Activated naive CD4-positive, alpha-beta T cell treated with anti-CD3 and anti-CD28 coated beads, Interleukin-2, amount 50 U/mL, for 72 hours (primary cell): ENCODE data around the gene MSI1. TPM values are rescaled to one million over a fixed set of nuclear protein-coding genes. Genes with fewer than 3 reads are reported as not detected.

Source experiments
- ATAC-seq, 2 donors: fragments of 150-1000 bp; cut with Tn5 transposase; 2 replicates each; pipeline ENCODE4 v1.10.0; 2021; ENCODE audit warnings: mild to moderate bottlenecking in 2 of 2, moderate library complexity in 2 of 2
- DNase-seq, 2 donors: peaks; one replicate each; pipeline ENCODE4 v3.0.0; 2021 to 2022; ENCODE audit warnings: low spot score in 2 of 2
- H3K27ac Mint-ChIP-seq, 2 donors: one replicate each; pipeline ENCODE4 v1.8.0; 2022; ENCODE audit warnings: mild to moderate bottlenecking in 2 of 2, mixed read lengths in 2 of 2
- H3K36me3 Mint-ChIP-seq, 2 donors: one replicate each; pipeline ENCODE4 v1.8.0; 2022; ENCODE audit warnings: mixed read lengths in 2 of 2
- H3K9me3 Mint-ChIP-seq, 2 donors: one replicate each; pipeline ENCODE4 v1.8.0; 2022; ENCODE audit warnings: mixed read lengths in 2 of 2
- total RNA-seq, 2 donors: library from RNA; stranded (reverse); gene quantifications; one replicate each; pipeline ENCODE4 v1.2.3, GENCODE V29; 2022

MSI1 gene
- total RNA-seq, 2 donors from 2014 or later = 0.51 TPM; not detected in 1

- no peak overlapping the region for H3K27ac Mint-ChIP-seq
- H3K9me3 Mint-ChIP-seq = no peaks in the 10 kb centered on the region
- no peak for ATAC-seq
- H3K36me3 Mint-ChIP-seq = no peaks in the 10 kb centered on the region
- no peak for DNase-seq
These were observed 19.9 kb upstream of the MSI1 start for GRCh38 chr12:120388691-120389481.

- H3K27ac Mint-ChIP-seq = no peak overlapping the region
- no peak for ATAC-seq
- no peaks in the 10 kb centered on the region for H3K9me3 Mint-ChIP-seq
- no peaks in the 10 kb centered on the region for H3K36me3 Mint-ChIP-seq
- no peak for DNase-seq
These were observed 12.9 kb upstream of the MSI1 start for GRCh38 chr12:120381752-120382419.

GRCh38 chr12:120378036-120378435, 9.1 kb upstream of the MSI1 start:
- Mint-ChIP-seq H3K27ac (no peak overlapping the region), H3K36me3 (no peaks in the 10 kb centered on the region), H3K9me3 (no peaks in the 10 kb centered on the region)
- DNase-seq = no peak
- no peak for ATAC-seq

- no peaks in the 10 kb centered on the region for H3K9me3 Mint-ChIP-seq
- no peak overlapping the region for H3K27ac Mint-ChIP-seq
- DNase-seq = no peak
- no peaks in the 10 kb centered on the region for H3K36me3 Mint-ChIP-seq
- no peak for ATAC-seq
These were observed 8.6 kb upstream of the MSI1 start for GRCh38 chr12:120377611-120378010.

- Mint-ChIP-seq H3K27ac (peak overlapping the region in 1 of 2 donors; percentile 62), H3K9me3 (no peaks in the 10 kb centered on the region), H3K36me3 (no peaks in the 10 kb centered on the region)
- DNase-seq (no peak), ATAC-seq (no peak)
These were observed 8.1 kb upstream of the MSI1 start for GRCh38 chr12:120376934-120377572.

GRCh38 chr12:120376416-120376815, 7.5 kb upstream of the MSI1 start:
- ATAC-seq (no peak), DNase-seq (no peak)
- no peaks in the 10 kb centered on the region for H3K36me3 Mint-ChIP-seq
- H3K9me3 Mint-ChIP-seq = no peaks in the 10 kb centered on the region
- H3K27ac Mint-ChIP-seq = no peak overlapping the region

- DNase-seq (no peak), ATAC-seq (no peak)
- H3K36me3 Mint-ChIP-seq = no peaks in the 10 kb centered on the region
- no peaks in the 10 kb centered on the region for H3K9me3 Mint-ChIP-seq
- no peak overlapping the region for H3K27ac Mint-ChIP-seq
These were observed 7.0 kb upstream of the MSI1 start for GRCh38 chr12:120376009-120376408.

GRCh38 chr12:120373683-120374082, 4.7 kb upstream of the MSI1 start:
- DNase-seq (no peak), ATAC-seq (no peak)
- Mint-ChIP-seq H3K9me3 (no peaks in the 10 kb centered on the region), H3K36me3 (no peaks in the 10 kb centered on the region), H3K27ac (no peak overlapping the region)

GRCh38 chr12:120370343-120371243, 1.6 kb upstream of the MSI1 start:
- ATAC-seq = no peak
- H3K9me3 Mint-ChIP-seq = no peaks in the 10 kb centered on the region

GRCh38 chr12:120369603-120370342, 809 bp upstream of the MSI1 start:
- no peak for ATAC-seq
- Mint-ChIP-seq H3K9me3 (no peaks in the 10 kb centered on the region), H3K27ac (no peak overlapping the region), H3K36me3 (no peaks in the 10 kb centered on the region)
- DNase-seq = no peak

More at GRCh38 chr12:120370343-120371243, 1.6 kb upstream of the MSI1 start:
- Mint-ChIP-seq H3K27ac (no peak overlapping the region), H3K36me3 (no peaks in the 10 kb centered on the region)
- no peak for DNase-seq

- H3K27ac Mint-ChIP-seq = no peak overlapping the region
- H3K36me3 Mint-ChIP-seq = no peaks in the 10 kb centered on the region
- H3K9me3 Mint-ChIP-seq = no peaks in the 10 kb centered on the region
- no peak for DNase-seq
- peak; percentile 54 to 65 for ATAC-seq
These were observed 808 bp downstream of the MSI1 start for GRCh38 chr12:120367924-120368788.

GRCh38 chr12:120367233-120367923, 1.6 kb downstream of the MSI1 start:
- ATAC-seq (no peak), DNase-seq (no peak)
- Mint-ChIP-seq H3K27ac (no peak overlapping the region), H3K9me3 (no peaks in the 10 kb centered on the region), H3K36me3 (no peaks in the 10 kb centered on the region)

GRCh38 chr12:120366845-120367232, 2.1 kb downstream of the MSI1 start:
- no peak overlapping the region for H3K27ac Mint-ChIP-seq
- ATAC-seq (no peak), DNase-seq (no peak)
- no peaks in the 10 kb centered on the region for H3K9me3 Mint-ChIP-seq
- no peaks in the 10 kb centered on the region for H3K36me3 Mint-ChIP-seq

- no peak for ATAC-seq
These were observed 2.6 kb downstream of the MSI1 start for GRCh38 chr12:120366341-120366705.

More at GRCh38 chr12:120366341-120366705, 2.6 kb downstream of the MSI1 start:
- Mint-ChIP-seq H3K9me3 (no peaks in the 10 kb centered on the region), H3K27ac (no peak overlapping the region), H3K36me3 (no peaks in the 10 kb centered on the region)
- DNase-seq = no peak
